Stimulated activated CD4-positive, alpha-beta T cell treated with anti-CD3 and anti-CD28 coated beads, Interleukin-15, amount 100 ng/mL, for 24 hours (primary cell): ENCODE data around the gene CLPTM1.
"Not testable (repeated sequence)": the region's sequence is repeated elsewhere in the genome, so short reads cannot be mapped to it uniquely, and the experiment has no call there.

Source experiments
- DNase-seq: peaks from one replicate; pipeline ENCODE4 v3.0.0-alpha.2; 2020

The CLPTM1 gene

GRCh38 chr19:44947041-44947581 lies 8.1 kb upstream of the CLPTM1 start:
- DNase-seq, result no peak

- DNase-seq, result no peak
Measured at GRCh38 chr19:44948237-44948636, 6.9 kb upstream of the CLPTM1 start.

GRCh38 chr19:44948763-44949374 lies 6.3 kb upstream of the CLPTM1 start:
- DNase-seq, result no peak

- no peak for DNase-seq
Measured at GRCh38 chr19:44949550-44949949, 5.6 kb upstream of the CLPTM1 start.

- peak; percentile 63 for DNase-seq
Measured at GRCh38 chr19:44951179-44952159, 3.7 kb upstream of the CLPTM1 start.

- DNase-seq, result no peak
Measured at GRCh38 chr19:44954278-44954648, 917 bp upstream of the CLPTM1 start.

GRCh38 chr19:44955505-44956439 lies 592 bp downstream of the CLPTM1 start:
- DNase-seq, result peak; percentile 11

GRCh38 chr19:44957526-44957925 lies 2.3 kb downstream of the CLPTM1 start:
- DNase-seq, result no peak

GRCh38 chr19:44958090-44958489 lies 2.9 kb downstream of the CLPTM1 start:
- no peak for DNase-seq

GRCh38 chr19:44959691-44960090 lies 4.5 kb downstream of the CLPTM1 start:
- no peak for DNase-seq

- no peak for DNase-seq
Measured at GRCh38 chr19:44960906-44961728, 5.9 kb downstream of the CLPTM1 start.

- no peak for DNase-seq
Measured at GRCh38 chr19:44961821-44962220, 6.6 kb downstream of the CLPTM1 start.

- no peak for DNase-seq
Measured at GRCh38 chr19:44968118-44968517, 12.9 kb downstream of the CLPTM1 start.

- no peak for DNase-seq
Measured at GRCh38 chr19:44968670-44969069, 13.5 kb downstream of the CLPTM1 start.

- DNase-seq, result no peak
Measured at GRCh38 chr19:44969437-44969836, 14.3 kb downstream of the CLPTM1 start.

- not testable (repeated sequence) for DNase-seq
Measured at GRCh38 chr19:44971451-44971850, 16.3 kb downstream of the CLPTM1 start.

GRCh38 chr19:44972802-44973201 lies 17.6 kb downstream of the CLPTM1 start:
- no peak for DNase-seq

GRCh38 chr19:44973982-44974735 lies 19.0 kb downstream of the CLPTM1 start:
- no peak for DNase-seq

GRCh38 chr19:44974857-44975256 lies 19.7 kb downstream of the CLPTM1 start:
- no peak for DNase-seq

- no peak for DNase-seq
Measured at GRCh38 chr19:44975444-44975843, 20.3 kb downstream of the CLPTM1 start.

GRCh38 chr19:44984005-44984404 lies 28.8 kb downstream of the CLPTM1 start:
- no peak for DNase-seq
